Stimulated activated CD8-positive, alpha-beta memory T cell treated with anti-CD3 and anti-CD28 coated beads, Interleukin-12 subunit alpha, Interleukin-12 subunit beta, amount 100 ng/mL, for 4 hours (primary cell): Measurements from ENCODE around the gene ESRP2.
A peak's percentile ranks its signal among the peaks of the same experiment; 100 is the strongest.

Experiments
- DNase-seq: peaks from one replicate; pipeline ENCODE4 v3.0.0-alpha.2; 2020; ENCODE audit warnings: low read depth

ESRP2 gene

GRCh38 chr16:68235887-68236136, at the start of gene ESRP2:
Gene ESRP2, minus strand, starts transcription at chr16:68236127. Its CDS starts 82 bp downstream, at chr16:68236045.
- no peak for DNase-seq

GRCh38 chr16:68285683-68286082, 49.8 kb upstream of the ESRP2 start:
- DNase-seq = no peak

GRCh38 chr16:68284847-68285246, 48.9 kb upstream of the ESRP2 start:
- no peak for DNase-seq

- DNase-seq = no peak
These were observed 48.1 kb upstream of the ESRP2 start for GRCh38 chr16:68283801-68284598.

GRCh38 chr16:68283346-68283745, 47.4 kb upstream of the ESRP2 start:
- DNase-seq = no peak

GRCh38 chr16:68282064-68282452, 46.1 kb upstream of the ESRP2 start:
- no peak for DNase-seq

- no peak for DNase-seq
These were observed 45.6 kb upstream of the ESRP2 start for GRCh38 chr16:68281368-68282063.

- DNase-seq = no peak
These were observed 44.0 kb upstream of the ESRP2 start for GRCh38 chr16:68279726-68280558.

- no peak for DNase-seq
These were observed 40.3 kb upstream of the ESRP2 start for GRCh38 chr16:68276223-68276622.

GRCh38 chr16:68275611-68276191, 39.8 kb upstream of the ESRP2 start:
- DNase-seq = no peak

GRCh38 chr16:68274441-68274840, 38.5 kb upstream of the ESRP2 start:
- no peak for DNase-seq

GRCh38 chr16:68273896-68274295, 38.0 kb upstream of the ESRP2 start:
- no peak for DNase-seq

GRCh38 chr16:68273459-68273858, 37.5 kb upstream of the ESRP2 start:
- no peak for DNase-seq

GRCh38 chr16:68272507-68273209, 36.7 kb upstream of the ESRP2 start:
- no peak for DNase-seq

GRCh38 chr16:68270353-68270752, 34.4 kb upstream of the ESRP2 start:
- DNase-seq = no peak

- DNase-seq = no peak
These were observed 33.9 kb upstream of the ESRP2 start for GRCh38 chr16:68269793-68270192.

GRCh38 chr16:68267612-68268405, 31.9 kb upstream of the ESRP2 start:
- DNase-seq = no peak

- DNase-seq = no peak
These were observed 29.4 kb upstream of the ESRP2 start for GRCh38 chr16:68265078-68265920.

- peak; percentile 77 for DNase-seq
These were observed 28.5 kb upstream of the ESRP2 start, which contains the start of gene SLC7A6 for GRCh38 chr16:68264128-68265077. Gene SLC7A6, plus strand, starts transcription at chr16:68264526. Its CDS starts 10,201 bp downstream, at chr16:68274727.
